Parathyroid adenoma (tissue), 2 donors: ENCODE results near the gene WRAP53.

Experiments used
- H2AFZ ChIP-seq: fragments of 300-600 bp; sonication (generic); one replicate; pipeline ENCODE4 v1.7.0; 2017; ENCODE audit warnings: antibody characterized with exemption, mild to moderate bottlenecking
- H3K27ac ChIP-seq: fragments of 300-600 bp; sonication (generic); one replicate; pipeline ENCODE4 v1.7.0; 2017
- H3K27me3 ChIP-seq: fragments of 300-600 bp; sonication (generic); one replicate; pipeline ENCODE4 v1.7.0; 2017; ENCODE audit warnings: low read length; ENCODE audit not compliant: control insufficient read depth, insufficient read depth
- H3K36me3 ChIP-seq: fragments of 300-600 bp; sonication (generic); one replicate; pipeline ENCODE4 v1.7.0; 2017; ENCODE audit warnings: low read length; ENCODE audit not compliant: control insufficient read depth, insufficient read depth
- H3K4me1 ChIP-seq: fragments of 300-600 bp; sonication (generic); one replicate; pipeline ENCODE4 v1.7.0; 2017; ENCODE audit warnings: control low read depth
- H3K4me2 ChIP-seq: fragments of 300-600 bp; sonication (generic); one replicate; pipeline ENCODE4 v1.7.0; 2017; ENCODE audit warnings: low read length
- H3K4me3 ChIP-seq: fragments of 300-600 bp; sonication (generic); one replicate; pipeline ENCODE4 v1.7.0; 2017; ENCODE audit warnings: low read depth, low read length
- H3K79me2 ChIP-seq: fragments of 300-600 bp; sonication (generic); one replicate; pipeline ENCODE4 v1.7.0; 2017; ENCODE audit warnings: control low read depth
- H3K9ac ChIP-seq: fragments of 300-600 bp; sonication (generic); one replicate; pipeline ENCODE4 v1.7.0; 2017; ENCODE audit warnings: mild to moderate bottlenecking
- H3K9me3 ChIP-seq: fragments of 300-600 bp; sonication (generic); one replicate; pipeline ENCODE4 v1.7.0; 2017; ENCODE audit warnings: low read length; ENCODE audit not compliant: control insufficient read depth
- TF ChIP-seq, protein P1 (sequence below): fragments of 300-600 bp; sonication (generic); IDR thresholded peaks from one replicate; pipeline ENCODE4 v1.7.0; 2017; ENCODE audit warnings: antibody characterized with exemption, mild to moderate bottlenecking
- donor health status: primary hyperparathyroidism.

WRAP53 gene

GRCh38 chr17:7700510-7700909, 12.2 kb downstream of the WRAP53 start:
- Histone ChIP-seq H3K4me2 (no peak overlapping the region), H3K9me3 (no peaks in the 10 kb centered on the region), H3K4me3 (no peak overlapping the region)

GRCh38 chr17:7701681-7702080, 13.4 kb downstream of the WRAP53 start:
- no peaks in the 10 kb centered on the region for H3K27me3 ChIP-seq
- H3K36me3 ChIP-seq: no peaks in the 10 kb centered on the region
- no peak overlapping the region for H3K9ac ChIP-seq
- TF ChIP-seq, protein P1, sequence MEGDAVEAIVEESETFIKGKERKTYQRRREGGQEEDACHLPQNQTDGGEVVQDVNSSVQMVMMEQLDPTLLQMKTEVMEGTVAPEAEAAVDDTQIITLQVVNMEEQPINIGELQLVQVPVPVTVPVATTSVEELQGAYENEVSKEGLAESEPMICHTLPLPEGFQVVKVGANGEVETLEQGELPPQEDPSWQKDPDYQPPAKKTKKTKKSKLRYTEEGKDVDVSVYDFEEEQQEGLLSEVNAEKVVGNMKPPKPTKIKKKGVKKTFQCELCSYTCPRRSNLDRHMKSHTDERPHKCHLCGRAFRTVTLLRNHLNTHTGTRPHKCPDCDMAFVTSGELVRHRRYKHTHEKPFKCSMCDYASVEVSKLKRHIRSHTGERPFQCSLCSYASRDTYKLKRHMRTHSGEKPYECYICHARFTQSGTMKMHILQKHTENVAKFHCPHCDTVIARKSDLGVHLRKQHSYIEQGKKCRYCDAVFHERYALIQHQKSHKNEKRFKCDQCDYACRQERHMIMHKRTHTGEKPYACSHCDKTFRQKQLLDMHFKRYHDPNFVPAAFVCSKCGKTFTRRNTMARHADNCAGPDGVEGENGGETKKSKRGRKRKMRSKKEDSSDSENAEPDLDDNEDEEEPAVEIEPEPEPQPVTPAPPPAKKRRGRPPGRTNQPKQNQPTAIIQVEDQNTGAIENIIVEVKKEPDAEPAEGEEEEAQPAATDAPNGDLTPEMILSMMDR: no peak
- no peak overlapping the region for H3K4me2 ChIP-seq
- H2AFZ ChIP-seq: no peak overlapping the region
- no peaks in the 10 kb centered on the region for H3K9me3 ChIP-seq
- H3K4me3 ChIP-seq: no peak overlapping the region
- no peaks in the 10 kb centered on the region for H3K79me2 ChIP-seq
- no peaks in the 10 kb centered on the region for H3K4me1 ChIP-seq
- H3K27ac ChIP-seq: no peak overlapping the region

More at GRCh38 chr17:7700510-7700909, 12.2 kb downstream of the WRAP53 start:
- Histone ChIP-seq H3K4me1 (no peaks in the 10 kb centered on the region), H2AFZ (no peak overlapping the region), H3K79me2 (no peaks in the 10 kb centered on the region), H3K36me3 (no peaks in the 10 kb centered on the region), H3K27ac (no peak overlapping the region), H3K9ac (no peak overlapping the region), H3K27me3 (no peaks in the 10 kb centered on the region)
- TF ChIP-seq, protein P1: no peak

DNA sequence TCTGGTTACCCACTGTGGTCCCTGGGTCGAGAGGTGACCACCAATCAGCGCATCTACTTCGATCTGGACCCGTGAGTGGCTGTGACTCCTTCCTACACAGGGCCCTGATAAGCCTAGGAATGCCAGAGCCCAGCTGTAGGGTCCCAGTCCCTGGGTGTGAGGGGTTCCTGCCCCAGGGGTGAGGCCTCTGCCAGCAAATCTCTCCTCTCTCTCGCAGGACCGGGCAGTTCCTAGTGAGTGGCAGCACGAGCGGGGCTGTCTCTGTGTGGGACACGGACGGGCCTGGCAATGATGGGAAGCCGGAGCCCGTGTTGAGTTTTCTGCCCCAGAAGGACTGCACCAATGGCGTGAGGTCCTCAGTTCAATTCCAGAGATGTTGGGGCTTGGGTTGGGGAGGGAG, 14.5 kb downstream of the WRAP53 start:
- Histone ChIP-seq H3K36me3 (no peaks in the 10 kb centered on the region), H3K4me1 (no peaks in the 10 kb centered on the region), H3K4me2 (no peak overlapping the region), H3K9ac (no peak overlapping the region), H3K79me2 (no peaks in the 10 kb centered on the region), H3K27ac (no peak overlapping the region), H3K4me3 (no peak overlapping the region), H3K9me3 (no peaks in the 10 kb centered on the region), H2AFZ (no peak overlapping the region), H3K27me3 (no peaks in the 10 kb centered on the region)
- TF ChIP-seq, protein P1: no peak

DNA sequence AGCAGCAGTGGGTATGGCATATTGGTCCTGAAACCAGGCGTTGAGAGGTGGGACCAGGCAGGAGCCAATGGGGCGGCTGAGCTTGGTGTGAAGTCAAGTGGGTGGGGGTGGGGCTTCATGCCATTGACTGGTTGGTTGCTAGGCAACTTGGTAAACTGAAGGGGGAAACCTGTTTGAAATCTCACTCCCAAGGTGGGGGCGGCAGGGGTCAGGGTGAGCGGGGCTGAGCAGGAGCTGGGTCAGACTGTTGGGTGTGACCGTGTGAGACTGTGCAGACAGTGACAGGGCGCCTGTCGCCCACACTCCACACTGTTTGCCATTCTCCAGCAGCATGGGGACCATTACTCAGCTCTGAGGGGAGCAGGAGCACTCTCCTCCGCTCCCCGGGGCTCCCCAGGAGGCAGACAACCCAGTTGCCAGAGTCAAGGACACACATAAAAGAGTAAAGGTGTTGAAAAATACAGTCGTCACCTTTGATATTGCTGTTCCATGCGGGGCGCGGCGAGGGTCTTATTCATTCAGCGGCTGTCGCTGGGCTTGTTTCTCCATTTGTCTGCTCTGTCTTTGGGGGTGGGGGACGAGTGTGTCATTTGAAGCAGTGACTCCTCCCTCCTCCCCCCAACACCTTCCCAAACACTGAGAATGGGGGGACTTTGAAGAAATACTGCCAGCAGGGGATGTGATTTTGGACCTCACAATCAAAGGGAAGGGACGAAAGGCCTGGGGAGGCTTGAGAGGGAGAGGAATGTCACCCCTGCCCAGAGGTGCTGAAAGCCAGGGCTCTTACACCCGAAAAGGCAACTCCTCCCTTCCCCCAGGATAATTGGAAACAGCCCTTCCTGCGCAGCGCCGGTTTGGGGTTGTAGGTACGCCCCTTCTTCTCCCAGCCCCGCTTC, 15.6 kb downstream of the WRAP53 start:
- H3K4me3 ChIP-seq: peak overlapping the region; percentile 70
- no peaks in the 10 kb centered on the region for H3K4me1 ChIP-seq
- H3K27ac ChIP-seq: no peak overlapping the region
- no peaks in the 10 kb centered on the region for H3K36me3 ChIP-seq
- H3K27me3 ChIP-seq: no peaks in the 10 kb centered on the region
- peak overlapping the region; percentile 96 for H2AFZ ChIP-seq
- H3K79me2 ChIP-seq: no peaks in the 10 kb centered on the region
- no peaks in the 10 kb centered on the region for H3K9me3 ChIP-seq
- no peak overlapping the region for H3K9ac ChIP-seq
- TF ChIP-seq, protein P1: no peak
- peak overlapping the region; percentile 94 for H3K4me2 ChIP-seq
